Liver (tissue), 9 donors: Measurements from ENCODE around the gene CCDC12. TPM values are rescaled to one million over a fixed set of nuclear protein-coding genes. Genes with fewer than 3 reads are reported as not detected.
A peak's percentile ranks its signal among the peaks of the same experiment; 100 is the strongest.

ENCODE experiments used
- DNase-seq: peaks from one replicate; pipeline ENCODE4 v3.0.0-alpha.2; 2017; ENCODE audit warnings: low spot score
- H3K27ac ChIP-seq, 2 donors: one replicate each; pipeline ENCODE4 v1.7.0; 2013; ENCODE audit warnings: inconsistent platforms in 2 of 2, low read length in 2 of 2, control low read depth in 1 of 2, low read depth in 1 of 2, mild to moderate bottlenecking in 1 of 2
- H3K27me3 ChIP-seq, 4 donors: one replicate each; pipeline versions ENCODE4 v1.6.1 to v1.7.0; 2013; ENCODE audit warnings: low read length in 3 of 4, inconsistent platforms in 1 of 4, mild to moderate bottlenecking in 1 of 4, moderate library complexity in 1 of 4; ENCODE audit not compliant: control insufficient read depth in 4 of 4, insufficient read depth in 4 of 4
- H3K36me3 ChIP-seq, 4 donors: one replicate each; pipeline versions ENCODE4 v1.6.1 to v1.7.0; 2013; ENCODE audit warnings: low read length in 3 of 4, mild to moderate bottlenecking in 3 of 4, low read depth in 1 of 4, moderate library complexity in 1 of 4; ENCODE audit not compliant: control insufficient read depth in 4 of 4, insufficient read depth in 3 of 4
- H3K4me1 ChIP-seq, 4 donors: one replicate each; pipeline versions ENCODE4 v1.6.1 to v1.7.0; 2013; ENCODE audit warnings: low read length in 3 of 4, mild to moderate bottlenecking in 3 of 4, moderate library complexity in 1 of 4; ENCODE audit not compliant: control insufficient read depth in 4 of 4, insufficient read depth in 4 of 4
- H3K4me3 ChIP-seq, 3 donors: one replicate each; pipeline versions ENCODE4 v1.6.1 to v1.7.0; 2013; ENCODE audit warnings: low read length in 3 of 3, control low read depth in 1 of 3, low read depth in 1 of 3, mild to moderate bottlenecking in 1 of 3
- H3K9ac ChIP-seq, 2 donors: one replicate each; pipeline ENCODE4 v1.7.0; 2013; ENCODE audit warnings: low read length in 2 of 2, mild to moderate bottlenecking in 2 of 2, moderate library complexity in 2 of 2, control low read depth in 1 of 2, low read depth in 1 of 2
- H3K9me3 ChIP-seq, 4 donors: one replicate each; pipeline versions ENCODE4 v1.6.1 to v1.7.0; 2013; ENCODE audit warnings: low read length in 3 of 4; ENCODE audit not compliant: control insufficient read depth in 4 of 4
- CTCF ChIP-seq: fragments of 150-350 bp; IDR thresholded peaks from 2 replicates; pipeline ENCODE4 v1.5.1; 2017; ENCODE audit warnings: improper control_type of control experiment, low read depth, low read length; ENCODE audit not compliant: missing input control
- FOXA1 ChIP-seq: IDR thresholded peaks from 2 replicates; pipeline ENCODE4 v1.6.1; 2016; ENCODE audit warnings: antibody characterized with exemption
- FOXA2 ChIP-seq: IDR thresholded peaks from 2 replicates; pipeline ENCODE4 v1.6.1; 2016; ENCODE audit warnings: antibody characterized with exemption
- GABPA ChIP-seq, 2 donors: IDR thresholded peaks in 1 of 2; conservative IDR thresholded peaks in 1 of 2; 2 replicates each; pipeline ENCODE4 v1.6.1; 2016; ENCODE audit warnings: antibody characterized with exemption in 2 of 2, mild to moderate bottlenecking in 1 of 2, moderate library complexity in 1 of 2
- HNF4A ChIP-seq, 2 donors: conservative IDR thresholded peaks; 2 replicates each; pipeline ENCODE4 v1.6.1; 2016; ENCODE audit warnings: antibody characterized with exemption in 2 of 2, mild to moderate bottlenecking in 2 of 2
- HNF4G ChIP-seq: IDR thresholded peaks from 2 replicates; pipeline ENCODE4 v1.6.1; 2016; ENCODE audit warnings: antibody characterized with exemption
- JUND ChIP-seq, 2 donors: IDR thresholded peaks; 2 replicates each; pipeline ENCODE4 v1.6.1; 2016; ENCODE audit warnings: antibody characterized with exemption in 2 of 2
- MAX ChIP-seq: IDR thresholded peaks from 2 replicates; pipeline ENCODE4 v1.6.1; 2016; ENCODE audit warnings: antibody characterized with exemption
- NR2F2 ChIP-seq: IDR thresholded peaks from 2 replicates; pipeline ENCODE4 v1.6.1; 2016; ENCODE audit warnings: antibody characterized with exemption
- RAD21 ChIP-seq, 2 donors: IDR thresholded peaks; 2 replicates each; pipeline ENCODE4 v1.6.1; 2016; ENCODE audit warnings: antibody characterized with exemption in 2 of 2, mild to moderate bottlenecking in 2 of 2
- RXRA ChIP-seq, 2 donors: IDR thresholded peaks; 2 replicates each; pipeline ENCODE4 v1.6.1; 2017 to 2018; ENCODE audit warnings: antibody characterized with exemption in 2 of 2, mild to moderate bottlenecking in 1 of 2
- SP1 ChIP-seq: IDR thresholded peaks from 2 replicates; pipeline ENCODE4 v1.6.1; 2018; ENCODE audit warnings: antibody characterized with exemption, mild to moderate bottlenecking
- TAF1 ChIP-seq: conservative IDR thresholded peaks from 2 replicates; pipeline ENCODE4 v1.6.1; 2016; ENCODE audit warnings: antibody characterized with exemption, mild to moderate bottlenecking
- YY1 ChIP-seq: IDR thresholded peaks from 2 replicates; pipeline ENCODE4 v1.6.1; 2016; ENCODE audit warnings: antibody characterized with exemption, mild to moderate bottlenecking
- ZBTB33 ChIP-seq: IDR thresholded peaks from 2 replicates; pipeline ENCODE4 v1.6.1; 2016; ENCODE audit warnings: antibody characterized with exemption
- WGBS: extraction: QIAGEN DNeasy Blood & Tissue Kit; methylation state at CpG from one replicate; pipeline ENCODE4 v1.1.7; 2013; 5-methylcytosine and 5-hydroxymethylcytosine counted together
- polyA plus RNA-seq, 2 donors: library from polyadenylated mRNA; stranded (reverse) in 1 of 2; unstranded in 1 of 2; fragments of 200-250 nt in 1 of 2; fragments of >200 nt in 1 of 2; fragmentation: Nextera tagmentation in 1 of 2; extraction: Ambion mirVana in 1 of 2; gene quantifications; one replicate each; pipeline versions ENCODE4 v1.2.1 to v1.2.3, GENCODE V29; 2013 to 2015
- total RNA-seq, 2 donors: library from RNA; depleted of rRNA; stranded (reverse); fragments of >200 nt; gene quantifications; one replicate each; pipeline ENCODE4 v1.2.3, GENCODE V29; 2014
- TF ChIP-seq, protein P1 (sequence below): IDR thresholded peaks from 2 replicates; pipeline ENCODE4 v1.6.1; 2016; ENCODE audit warnings: antibody characterized with exemption, mild to moderate bottlenecking
- TF ChIP-seq, protein P2 (sequence below): IDR thresholded peaks from 2 replicates; pipeline ENCODE4 v1.6.1; 2016; ENCODE audit warnings: antibody characterized with exemption
- donor health status: healthy.
- donor health status: healthy.
- donor health status: healthy.
- donor health status: healthy.
- donor health status: healthy.

Gene CCDC12
- total and polyA plus RNA-seq, 4 donors: 8.5 to 35.1 (median 26.6) TPM

DNA sequence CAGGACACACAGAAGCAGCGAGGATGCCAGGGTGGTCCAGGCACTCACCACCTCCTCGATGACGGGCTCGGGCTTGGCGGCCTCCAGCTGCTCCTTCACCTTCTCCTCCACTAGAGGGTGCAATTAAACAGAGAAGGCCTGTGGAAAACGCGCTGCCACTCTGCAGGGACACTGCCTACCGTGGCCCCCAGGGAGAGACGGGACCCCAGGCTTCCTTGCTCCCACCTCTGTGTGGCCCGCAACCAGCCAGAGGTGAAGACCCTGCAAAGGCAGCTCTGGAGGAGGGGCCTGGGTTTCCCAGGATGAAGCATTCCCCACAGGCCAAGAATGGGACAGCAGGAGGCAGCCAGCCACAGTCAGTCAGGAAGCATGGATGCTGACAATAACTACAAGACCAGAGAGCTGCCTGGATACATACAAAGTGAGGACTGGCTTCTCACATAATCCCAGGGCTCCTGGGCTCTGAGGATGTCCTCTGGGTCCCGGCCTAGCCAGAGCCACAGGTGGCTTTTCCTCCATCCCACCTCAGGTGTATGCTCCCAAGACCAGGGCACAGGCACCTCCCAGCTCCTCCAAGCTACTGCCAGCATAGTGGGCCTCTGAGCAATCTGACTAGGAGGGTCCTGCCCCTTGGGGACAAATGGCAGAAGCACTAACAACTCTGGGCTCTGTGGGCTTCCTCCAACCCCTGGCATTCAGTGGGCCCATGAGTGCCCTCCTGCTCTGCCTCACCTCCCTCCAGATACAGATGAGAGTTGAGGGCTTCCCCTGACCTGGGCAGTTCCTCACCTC is 52.8 kb downstream of the CCDC12 start:
- no peak for TF ChIP-seq FOXA1
- no peak for TF ChIP-seq SP1
- TF ChIP-seq YY1: no peak
- TF ChIP-seq, protein P1, sequence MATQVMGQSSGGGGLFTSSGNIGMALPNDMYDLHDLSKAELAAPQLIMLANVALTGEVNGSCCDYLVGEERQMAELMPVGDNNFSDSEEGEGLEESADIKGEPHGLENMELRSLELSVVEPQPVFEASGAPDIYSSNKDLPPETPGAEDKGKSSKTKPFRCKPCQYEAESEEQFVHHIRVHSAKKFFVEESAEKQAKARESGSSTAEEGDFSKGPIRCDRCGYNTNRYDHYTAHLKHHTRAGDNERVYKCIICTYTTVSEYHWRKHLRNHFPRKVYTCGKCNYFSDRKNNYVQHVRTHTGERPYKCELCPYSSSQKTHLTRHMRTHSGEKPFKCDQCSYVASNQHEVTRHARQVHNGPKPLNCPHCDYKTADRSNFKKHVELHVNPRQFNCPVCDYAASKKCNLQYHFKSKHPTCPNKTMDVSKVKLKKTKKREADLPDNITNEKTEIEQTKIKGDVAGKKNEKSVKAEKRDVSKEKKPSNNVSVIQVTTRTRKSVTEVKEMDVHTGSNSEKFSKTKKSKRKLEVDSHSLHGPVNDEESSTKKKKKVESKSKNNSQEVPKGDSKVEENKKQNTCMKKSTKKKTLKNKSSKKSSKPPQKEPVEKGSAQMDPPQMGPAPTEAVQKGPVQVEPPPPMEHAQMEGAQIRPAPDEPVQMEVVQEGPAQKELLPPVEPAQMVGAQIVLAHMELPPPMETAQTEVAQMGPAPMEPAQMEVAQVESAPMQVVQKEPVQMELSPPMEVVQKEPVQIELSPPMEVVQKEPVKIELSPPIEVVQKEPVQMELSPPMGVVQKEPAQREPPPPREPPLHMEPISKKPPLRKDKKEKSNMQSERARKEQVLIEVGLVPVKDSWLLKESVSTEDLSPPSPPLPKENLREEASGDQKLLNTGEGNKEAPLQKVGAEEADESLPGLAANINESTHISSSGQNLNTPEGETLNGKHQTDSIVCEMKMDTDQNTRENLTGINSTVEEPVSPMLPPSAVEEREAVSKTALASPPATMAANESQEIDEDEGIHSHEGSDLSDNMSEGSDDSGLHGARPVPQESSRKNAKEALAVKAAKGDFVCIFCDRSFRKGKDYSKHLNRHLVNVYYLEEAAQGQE: no peak
- TF ChIP-seq FOXA2: no peak
- TF ChIP-seq CTCF: peak; percentile 60
- no peak for TF ChIP-seq NR2F2
- no peak for TF ChIP-seq MAX
- no peak for TF ChIP-seq HNF4A (conservative IDR thresholded peaks at IDR 0.05)
- TF ChIP-seq ZBTB33: no peak
- TF ChIP-seq, protein P2, sequence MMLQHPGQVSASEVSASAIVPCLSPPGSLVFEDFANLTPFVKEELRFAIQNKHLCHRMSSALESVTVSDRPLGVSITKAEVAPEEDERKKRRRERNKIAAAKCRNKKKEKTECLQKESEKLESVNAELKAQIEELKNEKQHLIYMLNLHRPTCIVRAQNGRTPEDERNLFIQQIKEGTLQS: no peak
- TF ChIP-seq GABPA (IDR thresholded peaks at IDR 0.05 in 1 of 2, conservative IDR thresholded peaks at IDR 0.05 in 1 of 2): no peak
- TF ChIP-seq TAF1: no peak
- TF ChIP-seq JUND (IDR thresholded peaks at IDR 0.05): no peak
- peak; percentile 82 to 91 for TF ChIP-seq RAD21 (IDR thresholded peaks at IDR 0.05)
- TF ChIP-seq RXRA (IDR thresholded peaks at IDR 0.05): no peak
- no peak for TF ChIP-seq HNF4G
- Histone ChIP-seq H3K27me3 (no peaks in the 10 kb centered on the region), H3K9me3 (no peaks in the 10 kb centered on the region), H3K9ac (no peak overlapping the region), H3K4me3 (no peak overlapping the region), H3K27ac (no peak overlapping the region), H3K4me1 (peaks cover 2 to 17% (median 6%) of the 10 kb centered on the region in 4 donors), H3K36me3 (peaks cover 30 to 53% (median 38%) of the 10 kb centered on the region in 4 donors)
- 71% methylated on average over 11 of the region's 11 CpGs for WGBS
- peak; percentile 51 for DNase-seq
